Fibroblast of peridontal ligament (primary cell): ENCODE data around the gene DOK4.

Experiments
- DNase-seq: peaks from one replicate; pipeline ENCODE4 v3.0.0-alpha.2; 2010; ENCODE audit errors: extremely low read depth

The DOK4 gene

GRCh38 chr16:57519796-57520360 lies 33.6 kb upstream of the DOK4 start:
- peak; percentile 62 for DNase-seq

GRCh38 chr16:57518922-57519321 lies 32.6 kb upstream of the DOK4 start:
- no peak for DNase-seq

DNA sequence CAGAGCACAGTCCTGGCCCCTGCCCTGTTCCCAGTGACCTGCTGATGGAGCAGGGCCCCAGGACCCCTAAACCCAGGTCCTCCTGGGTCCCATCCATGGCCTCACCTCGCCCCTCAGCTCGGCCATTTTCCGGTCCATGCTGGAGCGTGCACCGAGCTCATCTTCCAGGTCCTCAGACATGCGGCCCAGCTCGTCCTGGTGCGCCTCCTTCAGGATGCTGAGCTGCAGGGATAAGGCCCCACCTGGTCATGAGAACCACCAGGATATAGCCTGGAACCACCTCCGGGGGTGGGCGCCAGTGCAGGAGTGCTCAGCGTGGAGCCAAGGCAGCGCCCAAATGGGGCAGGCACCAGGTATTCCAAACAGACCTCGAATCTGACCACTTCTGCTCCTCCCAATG lies 32.2 kb upstream of the DOK4 start:
- DNase-seq, result no peak

DNA sequence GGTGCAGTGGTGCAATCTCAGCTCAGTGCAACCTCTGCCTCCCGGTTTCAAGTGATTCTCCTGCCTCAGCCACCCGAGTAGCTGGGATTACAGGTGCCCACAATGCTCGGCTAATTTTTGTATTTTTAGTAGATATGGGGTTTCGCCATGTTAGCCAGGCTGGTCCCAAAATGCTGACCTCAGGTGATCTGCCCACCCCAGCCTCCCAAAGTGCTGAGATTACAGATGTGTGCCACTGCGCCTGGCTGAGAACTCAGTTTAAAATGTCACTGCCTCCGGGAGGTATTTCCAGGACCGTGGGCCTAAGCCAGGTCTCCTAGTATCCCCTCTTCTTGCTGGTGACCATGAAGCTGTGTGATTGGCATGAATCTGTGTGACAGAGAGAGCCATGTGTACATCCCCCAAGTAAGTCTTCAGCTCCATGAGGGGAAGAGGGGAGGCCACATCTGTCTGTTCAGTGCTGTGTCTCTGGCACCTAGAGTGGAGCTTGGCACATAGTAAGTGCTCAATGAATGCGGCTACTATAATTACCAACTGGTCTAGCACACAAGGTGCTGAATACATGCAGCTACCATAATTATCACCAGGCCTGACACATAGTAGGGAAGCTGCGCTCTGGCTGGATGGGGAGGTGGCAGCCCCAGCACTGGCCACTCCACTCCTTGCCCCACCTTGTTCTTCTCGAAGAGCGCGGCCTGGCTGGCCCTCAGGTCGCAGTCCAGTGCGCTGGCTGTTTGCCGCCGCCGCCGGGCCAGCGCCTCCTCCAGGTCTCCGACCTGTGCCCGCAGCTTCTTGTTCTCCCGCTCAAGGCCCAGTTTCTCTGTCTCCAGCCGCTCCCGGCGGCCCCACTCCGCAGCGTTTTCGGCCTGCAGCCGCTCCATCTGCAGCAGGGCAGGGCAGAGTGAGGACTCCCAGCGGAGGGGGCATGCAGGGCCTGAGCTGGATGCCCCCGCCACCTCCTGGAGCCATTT lies 31.4 kb upstream of the DOK4 start:
- no peak for DNase-seq

DNA sequence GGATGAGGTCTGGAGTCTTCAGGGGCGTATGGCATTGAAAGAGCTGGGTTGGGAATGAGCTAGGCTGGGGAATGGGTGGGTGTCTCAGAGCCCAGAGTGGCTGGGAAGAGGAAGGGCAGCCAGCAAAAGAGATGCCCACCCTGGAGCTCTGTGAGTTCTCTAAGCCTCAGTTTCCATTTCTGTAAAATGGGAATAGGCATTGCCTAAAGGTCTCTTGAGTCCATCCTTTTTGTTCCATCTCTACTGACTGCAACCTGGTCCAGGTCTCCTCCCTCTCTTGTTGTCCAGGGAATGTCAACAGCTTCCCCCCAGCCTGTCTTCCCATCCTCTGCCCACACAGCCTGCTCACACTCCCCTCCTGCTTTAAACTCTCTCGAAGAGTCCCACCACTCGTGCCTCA lies 30.5 kb upstream of the DOK4 start:
- no peak for DNase-seq

DNA sequence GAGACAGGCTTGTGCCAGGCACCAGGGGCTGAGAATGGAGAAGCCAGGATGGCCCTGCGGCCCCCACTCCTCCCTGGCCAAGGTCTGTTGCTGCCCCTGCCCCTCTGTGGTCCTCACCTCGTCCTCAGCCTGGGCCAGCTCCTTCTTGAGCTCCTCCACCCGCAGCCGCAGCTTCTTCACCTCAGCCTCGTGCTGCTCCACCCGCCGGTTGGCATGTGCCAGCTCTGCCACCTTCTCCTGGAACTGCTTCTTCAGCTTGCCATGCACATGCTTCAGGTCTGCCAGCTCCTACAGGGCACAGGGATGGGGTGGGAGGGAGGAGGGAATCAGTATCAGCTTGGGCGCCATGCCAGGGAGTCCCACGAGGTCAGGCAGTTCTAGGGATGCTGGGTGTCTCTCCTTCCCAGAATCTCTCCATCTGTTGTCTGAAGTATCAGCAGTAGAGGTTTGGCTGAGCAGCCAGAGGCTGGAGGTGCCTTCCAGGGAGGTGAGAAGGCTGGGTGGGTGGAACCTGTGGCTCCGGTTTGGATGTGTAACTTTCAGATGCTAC lies 30.0 kb upstream of the DOK4 start:
- DNase-seq, result no peak

GRCh38 chr16:57514791-57515600 lies 28.7 kb upstream of the DOK4 start:
- DNase-seq, result no peak

DNA sequence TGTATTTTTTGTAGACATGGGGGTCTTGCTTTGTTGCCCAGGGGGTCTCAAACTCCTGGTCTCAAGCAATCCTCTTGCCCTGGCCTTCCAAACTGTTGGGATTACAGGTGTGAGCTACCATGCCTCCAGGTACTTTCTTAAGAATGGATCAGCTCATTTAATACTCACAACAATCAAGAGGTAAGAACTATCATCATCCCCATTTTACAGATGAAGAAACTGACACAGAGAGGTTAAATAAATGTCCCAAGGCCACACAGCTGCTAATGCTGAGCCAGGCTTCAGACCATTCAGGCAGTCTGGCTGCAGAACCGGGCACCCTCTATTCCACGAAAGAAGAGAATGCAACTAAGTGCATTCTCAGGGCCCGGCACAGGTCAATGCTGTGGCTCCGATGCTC lies 28.1 kb upstream of the DOK4 start:
- no peak for DNase-seq

DNA sequence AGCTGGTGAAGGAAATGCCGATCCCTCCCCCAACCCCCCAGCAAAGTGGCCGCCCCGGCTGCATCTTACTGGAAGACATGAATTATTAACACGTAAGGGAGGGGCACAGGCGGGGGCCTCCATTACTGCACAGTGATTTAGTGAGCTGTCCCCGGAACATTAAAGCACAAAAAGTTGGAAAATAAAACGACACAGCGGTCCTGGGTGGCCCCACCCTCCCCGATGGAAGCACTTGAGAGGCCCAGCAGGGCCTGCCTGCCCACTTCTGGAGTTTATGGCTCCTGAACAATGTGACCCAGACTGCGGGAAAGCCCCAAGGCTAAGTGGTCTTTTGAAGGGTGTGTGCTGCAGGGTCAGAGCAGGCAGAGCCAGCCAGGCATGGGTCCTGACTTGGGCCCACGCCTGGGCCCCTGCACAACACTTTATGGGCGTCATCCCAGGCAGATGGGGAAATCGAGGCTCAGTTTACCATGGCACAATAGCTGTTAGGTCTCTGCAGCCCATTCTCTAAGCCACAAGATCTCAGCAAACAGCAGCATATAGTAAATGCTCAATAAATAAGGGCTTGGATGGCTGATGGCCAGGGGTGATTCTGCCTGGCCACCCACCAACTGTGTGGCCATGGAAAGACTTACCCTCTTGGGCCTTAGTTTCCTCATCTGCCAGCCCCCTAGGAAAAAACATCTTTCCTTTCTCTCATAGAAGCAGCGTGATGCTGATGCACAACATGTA lies 27.2 kb upstream of the DOK4 start:
- DNase-seq, result no peak

GRCh38 chr16:57512296-57513001 lies 26.2 kb upstream of the DOK4 start:
- no peak for DNase-seq

DNA sequence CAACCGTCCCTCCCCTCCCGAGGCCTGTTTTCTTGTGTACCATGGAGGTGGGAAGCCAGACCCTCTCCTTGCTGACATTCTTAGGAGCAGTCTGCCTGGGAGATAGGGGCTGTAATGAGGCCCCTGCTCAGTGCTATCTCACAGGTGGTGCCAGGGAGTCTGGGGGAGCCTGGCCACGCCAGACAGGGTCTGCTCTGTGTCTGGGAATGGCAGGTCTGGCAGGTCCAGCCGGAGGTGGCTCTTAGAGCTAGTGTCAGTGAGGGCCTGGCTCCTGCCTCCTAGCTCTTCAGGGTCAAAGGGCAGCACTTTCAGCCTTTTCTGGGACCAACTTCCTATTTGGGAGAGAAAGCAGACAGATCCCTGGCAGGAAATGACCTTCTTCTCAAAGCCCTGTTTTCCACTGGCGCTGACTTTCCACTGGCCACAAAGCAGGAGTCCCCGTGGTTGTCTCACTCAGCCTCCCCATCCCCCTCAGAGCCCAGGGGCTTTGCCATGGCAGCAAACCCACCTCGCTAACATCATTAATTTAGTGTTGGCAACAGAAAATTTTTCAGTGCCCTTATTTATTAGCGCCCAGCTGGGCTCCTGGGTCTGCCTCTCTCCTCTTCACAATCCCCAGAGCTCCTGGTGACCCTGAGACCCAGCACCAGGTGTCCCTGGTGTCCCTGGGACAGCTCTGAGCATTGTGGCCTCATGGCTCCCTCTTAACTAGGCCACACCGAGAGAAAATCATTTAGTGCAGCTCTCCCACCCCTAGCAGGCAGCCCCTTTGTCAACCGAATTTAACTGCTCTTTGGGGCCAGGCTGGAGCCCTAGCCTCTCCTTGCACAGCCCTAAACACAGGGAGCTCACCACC lies 24.0 kb upstream of the DOK4 start:
- DNase-seq, result no peak

DNA sequence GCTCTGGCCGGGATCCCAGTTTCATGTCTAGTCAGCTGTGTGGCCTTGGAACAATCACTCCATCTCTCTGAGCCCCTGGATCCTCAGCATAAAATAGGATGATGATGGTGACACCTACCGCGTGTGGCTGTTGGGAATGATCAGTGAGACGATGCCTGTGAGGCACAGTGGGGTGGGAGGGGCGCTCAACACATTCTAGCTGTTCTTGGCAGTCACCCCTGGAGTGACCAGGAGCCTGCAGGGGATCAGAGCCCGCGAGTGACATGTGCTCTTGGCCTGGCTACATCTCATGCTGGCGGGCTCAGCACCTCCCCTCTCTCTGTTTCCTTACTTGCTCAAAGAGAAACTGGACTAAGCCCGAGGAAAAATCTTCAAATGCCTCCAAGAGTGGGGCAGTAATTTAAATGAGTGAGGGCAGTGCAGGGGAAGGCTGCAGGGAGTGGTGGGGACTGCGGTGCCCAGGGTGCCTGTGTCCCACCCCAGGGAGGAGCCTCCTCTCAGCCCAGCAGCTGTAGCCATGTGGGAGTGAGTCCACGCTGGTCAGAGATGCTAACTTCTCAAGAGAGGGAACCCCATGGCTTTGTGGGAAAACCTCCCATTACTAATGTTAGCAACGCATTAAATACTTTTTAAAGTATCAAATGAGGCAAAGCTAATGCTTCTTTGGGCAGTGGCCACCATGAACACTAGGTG lies 23.1 kb upstream of the DOK4 start:
- no peak for DNase-seq

- DNase-seq, result no peak
These were observed 21.7 kb upstream of the DOK4 start for GRCh38 chr16:57508035-57508425.

GRCh38 chr16:57507136-57508034 lies 21.1 kb upstream of the DOK4 start:
- no peak for DNase-seq

DNA sequence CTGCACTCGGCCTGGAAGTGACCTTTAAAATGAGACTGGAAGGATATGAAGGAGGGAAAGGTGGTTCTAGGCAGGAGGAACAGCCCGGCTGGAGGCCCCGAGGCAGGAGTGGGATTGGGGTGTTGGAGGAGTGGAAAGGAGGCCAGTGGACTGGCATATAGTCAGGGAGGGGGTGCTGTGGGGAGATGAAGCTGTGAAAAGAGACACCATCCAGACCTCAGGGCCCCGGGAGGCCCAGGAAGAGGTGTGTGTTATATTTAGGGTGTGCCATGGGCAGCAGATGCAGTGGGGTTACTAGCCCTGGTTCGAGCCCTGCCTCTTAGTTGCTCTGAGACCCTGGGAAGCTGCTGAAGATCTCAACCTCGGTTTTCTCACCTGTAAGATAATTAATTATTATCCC lies 18.9 kb upstream of the DOK4 start:
- DNase-seq, result no peak

DNA sequence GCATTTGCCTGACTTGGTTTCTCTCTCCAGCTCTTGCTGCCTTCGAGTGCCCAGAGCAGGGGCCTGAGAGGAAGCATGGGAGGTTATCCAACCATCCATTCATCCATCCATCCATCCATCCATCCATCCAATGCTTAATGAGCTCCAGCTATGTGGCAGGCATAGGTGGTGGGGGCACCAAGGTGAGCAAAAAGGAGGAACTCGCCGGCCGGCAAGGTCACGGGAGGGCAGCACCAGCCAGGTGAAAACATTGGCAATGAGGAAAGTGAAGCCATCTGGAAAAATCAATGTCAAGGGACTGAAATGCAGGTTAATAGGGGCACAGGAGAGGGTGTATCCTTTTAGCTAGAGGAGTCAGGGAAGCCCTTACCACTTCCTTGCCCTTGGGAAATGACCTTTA lies 18.2 kb upstream of the DOK4 start:
- DNase-seq, result no peak

DNA sequence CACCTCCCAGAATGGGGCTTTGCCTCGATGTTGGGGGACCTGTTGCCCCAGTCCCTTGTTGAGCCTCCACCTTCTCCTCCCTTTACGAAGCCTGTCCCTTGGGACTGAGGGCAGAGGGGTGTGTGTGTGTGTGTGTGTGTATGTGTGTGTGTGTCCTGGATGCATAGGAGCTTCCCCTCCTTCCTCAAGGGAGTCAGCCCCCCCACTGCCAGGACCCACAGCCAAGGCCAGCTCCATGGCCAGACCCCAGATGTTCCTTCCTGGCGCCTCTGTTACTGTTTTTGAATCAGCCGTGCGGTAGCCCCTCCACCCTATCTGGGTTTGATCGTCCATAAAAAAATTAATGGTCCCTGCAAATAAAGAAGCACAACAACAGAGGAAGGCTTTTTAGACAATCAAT lies 17.7 kb upstream of the DOK4 start:
- no peak for DNase-seq

DNA sequence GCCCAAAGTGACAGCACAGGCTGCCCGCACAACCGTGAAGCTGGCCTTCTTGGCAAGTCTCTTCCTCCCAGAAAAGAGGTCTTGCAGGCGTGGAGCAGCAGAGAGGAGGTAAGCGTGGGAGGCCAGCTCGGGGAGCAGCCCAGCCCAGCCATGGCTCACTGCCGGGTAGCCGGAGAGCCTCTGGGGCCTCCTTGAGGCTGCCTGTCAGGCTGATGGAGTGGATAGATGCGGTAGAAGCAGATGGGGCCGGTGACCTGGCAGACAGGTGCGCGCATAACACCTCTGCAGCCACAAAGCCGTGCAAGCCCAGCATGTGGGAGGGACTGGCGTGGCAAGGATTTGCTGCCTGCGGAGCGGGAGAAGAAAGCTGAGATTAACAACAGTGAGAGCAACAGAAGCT lies 17.1 kb upstream of the DOK4 start:
- DNase-seq, result no peak
